ENCODE measurements around the gene APBB2.

APBB2 gene

GRCh38 chr4:41132055-41132683 is 82.2 kb downstream of the APBB2 start:
- no peak for DNase-seq

GRCh38 chr4:41129936-41130440 is 84.4 kb downstream of the APBB2 start:
- DNase-seq = no peak

- DNase-seq = peak; percentile 30
Observed at GRCh38 chr4:41129128-41129754, 85.1 kb downstream of the APBB2 start.

- DNase-seq = no peak
Observed at GRCh38 chr4:41125558-41126311, 88.6 kb downstream of the APBB2 start.

GRCh38 chr4:41124916-41125548 is 89.3 kb downstream of the APBB2 start:
- no peak for DNase-seq

- DNase-seq = no peak
Observed at GRCh38 chr4:41122775-41123174, 91.6 kb downstream of the APBB2 start.

- DNase-seq = no peak
Observed at GRCh38 chr4:41122309-41122708, 92.0 kb downstream of the APBB2 start.

- no peak for DNase-seq
Observed at GRCh38 chr4:41121906-41122305, 92.4 kb downstream of the APBB2 start.

- no peak for DNase-seq
Observed at GRCh38 chr4:41120297-41121217, 93.8 kb downstream of the APBB2 start.

GRCh38 chr4:41119867-41120295 is 94.5 kb downstream of the APBB2 start:
- no peak for DNase-seq

GRCh38 chr4:41111791-41112190 is 102.6 kb downstream of the APBB2 start:
- DNase-seq = no peak

GRCh38 chr4:41110050-41110449 is 104.3 kb downstream of the APBB2 start:
- no peak for DNase-seq

- no peak for DNase-seq
Observed at GRCh38 chr4:41108481-41108880, 105.9 kb downstream of the APBB2 start.

GRCh38 chr4:41106694-41107419 is 107.5 kb downstream of the APBB2 start:
- no peak for DNase-seq

GRCh38 chr4:41106081-41106480 is 108.3 kb downstream of the APBB2 start:
- no peak for DNase-seq

- no peak for DNase-seq
Observed at GRCh38 chr4:41104155-41104554, 110.2 kb downstream of the APBB2 start.

GRCh38 chr4:41103657-41104056 is 110.7 kb downstream of the APBB2 start:
- DNase-seq = no peak

- DNase-seq = no peak
Observed at GRCh38 chr4:41102414-41103092, 111.8 kb downstream of the APBB2 start.

- no peak for DNase-seq
Observed at GRCh38 chr4:41098093-41099048, 116.0 kb downstream of the APBB2 start.

GRCh38 chr4:41095973-41096372 is 118.4 kb downstream of the APBB2 start:
- DNase-seq = no peak

Measured in NCI-H774 (cell line).